Activated CD4-positive, alpha-beta T cell treated with anti-CD3 and anti-CD28 coated beads, Interleukin-2, amount 10 ng/mL, durations not matched to agents 24 days and 14 days (primary cell): ENCODE data around the gene PSTPIP1. TPM values are rescaled to one million over a fixed set of nuclear protein-coding genes. Genes with fewer than 3 reads are reported as not detected.
A peak's percentile ranks its signal among the peaks of the same experiment; 100 is the strongest.
"Not testable (repeated sequence)": the region's sequence is repeated elsewhere in the genome, so short reads cannot be mapped to it uniquely, and the experiment has no call there.

ENCODE experiments used
- DNase-seq: peaks from one replicate; pipeline ENCODE4 v3.0.0; 2022
- H3K27ac Mint-ChIP-seq: one replicate; pipeline ENCODE4 v1.8.0; 2022; ENCODE audit warnings: mild to moderate bottlenecking, mixed read lengths
- H3K27me3 Mint-ChIP-seq: one replicate; pipeline ENCODE4 v1.8.0; 2022; ENCODE audit warnings: mixed read lengths
- H3K36me3 Mint-ChIP-seq: one replicate; pipeline ENCODE4 v1.8.0; 2022; ENCODE audit warnings: low read depth, mild to moderate bottlenecking, mixed read lengths
- H3K4me1 Mint-ChIP-seq: one replicate; pipeline ENCODE4 v1.8.0; 2021; ENCODE audit warnings: mixed read lengths
- H3K4me3 Mint-ChIP-seq: one replicate; pipeline ENCODE4 v1.8.0; 2022; ENCODE audit warnings: mild to moderate bottlenecking, moderate library complexity, mixed read lengths
- H3K9me3 Mint-ChIP-seq: one replicate; pipeline ENCODE4 v1.8.0; 2021; ENCODE audit warnings: mixed read lengths
- intact Hi-C: fragments of 100-400 bp; cut with micrococcal nuclease; formaldehyde crosslinking; loops from one replicate; pipeline ENCODE4 v1.15.1; 2023
- total RNA-seq: library from RNA; stranded (reverse); gene quantifications from 2 replicates; pipeline ENCODE4 v1.2.3, GENCODE V29; 2022

Gene PSTPIP1
- total RNA-seq: 182 and 186 TPM in 2 replicates

DNA sequence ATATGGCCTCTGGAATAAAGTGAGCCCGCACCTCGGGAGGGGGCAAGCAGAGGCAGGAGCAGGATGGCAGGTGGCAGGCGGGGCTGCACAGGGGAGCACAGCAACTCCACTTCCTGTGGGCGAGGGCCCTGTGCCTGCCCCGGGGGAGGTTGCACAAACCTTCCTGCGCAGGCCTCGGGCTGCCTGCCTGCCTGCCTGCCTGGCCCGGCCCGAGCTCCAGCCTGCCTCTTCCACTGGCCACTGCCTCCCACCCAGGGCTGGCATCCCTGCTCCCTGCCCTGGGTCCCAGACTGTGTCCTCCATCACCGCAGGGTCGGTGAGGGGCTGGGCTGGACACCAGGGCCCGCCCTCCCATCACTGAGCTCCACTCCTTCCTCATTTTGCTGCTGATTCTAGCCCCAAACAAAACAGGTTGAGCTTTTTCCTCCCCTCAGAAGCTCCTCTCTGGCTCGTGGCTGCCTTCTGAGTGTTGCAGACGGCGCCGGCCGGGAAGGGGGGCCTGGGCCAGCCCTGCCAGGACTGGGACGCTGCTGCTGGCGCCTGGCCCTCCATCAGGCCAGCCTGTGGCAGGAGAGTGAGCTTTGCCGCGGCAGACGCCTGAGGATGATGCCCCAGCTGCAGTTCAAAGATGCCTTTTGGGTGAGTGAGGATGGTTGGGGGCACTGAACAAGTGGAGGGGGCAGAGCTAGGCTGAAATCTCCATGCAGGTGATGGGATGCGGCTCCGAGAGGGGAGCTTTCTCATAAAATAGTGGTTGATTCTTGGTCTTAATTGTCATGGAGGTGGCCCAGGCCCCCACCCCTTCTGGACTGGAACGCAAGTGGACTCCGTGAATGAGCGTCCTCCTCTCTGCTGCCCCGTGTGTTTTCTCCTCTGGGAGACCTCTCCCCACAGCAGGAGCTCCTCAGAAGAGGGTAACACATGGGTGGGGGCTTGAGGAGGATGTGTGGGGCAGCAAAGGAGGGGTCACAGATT is at the start of gene PSTPIP1:
Gene PSTPIP1, plus strand, starts transcription at position 156 of the 975 bp plus-strand sequence. Its CDS starts 448 bp downstream, at position 604.
- Mint-ChIP-seq H3K27ac (peak within 1 kb of the TSS; percentile 96), H3K36me3 (peaks cover 30% of the 10 kb centered on the region), H3K27me3 (no peaks in the 10 kb centered on the region), H3K4me1 (peaks cover 62% of the 10 kb centered on the region), H3K9me3 (no peaks in the 10 kb centered on the region), H3K4me3 (peak within 1 kb of the TSS; percentile 98)
- peak; percentile 90 for DNase-seq
- intact Hi-C loops: loop anchor here (1.0 to 5.0 kb wide), 2 partner anchors 8 to 63 kb away; partner anchors contain the start of gene RCN2

DNA sequence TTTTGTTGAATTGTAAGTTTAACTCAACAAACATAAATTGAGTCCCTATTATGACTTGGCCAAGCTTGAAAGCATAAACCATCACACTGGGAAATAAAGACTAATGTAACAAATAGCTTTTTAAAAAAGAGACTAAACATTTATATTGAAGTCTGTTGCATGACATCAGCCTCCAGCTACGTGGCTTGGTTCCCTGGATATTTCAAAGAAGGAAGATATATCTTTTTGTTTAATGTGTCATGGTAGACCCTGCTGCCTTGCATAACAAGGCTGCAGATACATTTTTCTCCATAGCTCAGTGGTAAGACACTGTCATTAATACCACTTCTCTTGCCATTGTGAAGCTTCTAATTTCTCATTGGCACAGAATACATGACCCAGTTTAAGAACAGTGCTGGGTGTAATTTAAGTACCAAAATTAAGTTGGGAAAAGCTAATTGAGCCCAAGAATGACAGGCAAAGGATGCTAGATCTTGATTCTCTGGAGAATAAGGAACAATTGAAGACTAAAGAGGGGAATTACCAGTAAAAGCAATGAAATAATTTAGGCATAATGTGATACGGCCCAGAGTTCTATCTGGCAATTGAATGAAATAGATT is 49.3 kb upstream of the PSTPIP1 start:
- Mint-ChIP-seq H3K9me3 (peaks cover 4% of the 10 kb centered on the region), H3K36me3 (peaks cover 45% of the 10 kb centered on the region), H3K27me3 (no peaks in the 10 kb centered on the region), H3K4me3 (no peak overlapping the region), H3K4me1 (peaks cover 3% of the 10 kb centered on the region), H3K27ac (no peak overlapping the region)
- intact Hi-C loops: no loop called here
- no peak for DNase-seq

DNA sequence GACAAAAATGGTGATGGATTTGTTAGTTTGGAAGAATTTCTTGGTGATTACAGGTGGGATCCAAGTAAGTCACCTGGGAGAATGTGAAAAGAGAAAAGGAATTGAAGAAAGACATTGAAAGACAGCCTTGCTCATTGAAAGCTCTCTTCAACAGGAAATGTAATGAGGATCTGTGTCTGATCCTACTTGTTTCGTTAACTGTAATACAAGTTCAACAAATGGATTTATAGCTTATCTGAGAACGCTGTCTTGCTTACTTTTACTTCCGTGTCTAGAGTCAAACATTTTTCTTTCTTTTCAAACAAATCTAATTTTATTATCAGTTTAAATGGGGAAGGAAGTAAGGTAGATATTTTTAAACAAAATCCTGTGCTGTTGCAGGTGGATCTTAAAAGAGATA is 47.5 kb upstream of the PSTPIP1 start:
- peaks cover 7% of the 10 kb centered on the region for H3K4me1 Mint-ChIP-seq
- no peak overlapping the region for H3K4me3 Mint-ChIP-seq
- H3K9me3 Mint-ChIP-seq: peaks cover 4% of the 10 kb centered on the region
- intact Hi-C loops: no loop called here
- H3K36me3 Mint-ChIP-seq: peaks cover 54% of the 10 kb centered on the region
- no peak overlapping the region for H3K27ac Mint-ChIP-seq
- no peak for DNase-seq
- H3K27me3 Mint-ChIP-seq: no peaks in the 10 kb centered on the region

DNA sequence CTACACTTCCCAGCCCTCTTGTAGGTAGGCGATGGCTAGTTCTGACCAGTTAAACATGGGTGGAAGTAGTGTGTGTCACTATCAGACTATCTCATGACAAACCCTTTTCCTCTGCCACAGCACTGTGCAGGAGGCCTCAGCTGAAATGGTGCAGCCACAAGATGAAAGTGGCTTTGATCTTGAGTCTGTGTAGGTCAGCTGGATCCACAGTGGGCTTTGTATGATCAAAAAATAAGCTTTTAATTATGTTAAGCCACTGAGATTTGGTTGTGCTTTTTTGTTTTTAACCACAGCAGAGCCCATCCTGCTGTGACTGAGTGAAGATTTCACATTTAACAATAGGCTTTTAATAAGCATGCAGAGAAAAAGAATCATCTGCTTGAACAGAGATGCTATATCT is 43.7 kb upstream of the PSTPIP1 start:
- Mint-ChIP-seq H3K36me3 (peaks cover 32% of the 10 kb centered on the region), H3K4me3 (no peak overlapping the region), H3K9me3 (no peaks in the 10 kb centered on the region), H3K27ac (no peak overlapping the region), H3K27me3 (peaks cover 2% of the 10 kb centered on the region), H3K4me1 (peaks cover 8% of the 10 kb centered on the region)
- no peak for DNase-seq
- intact Hi-C loops: no loop called here

DNA sequence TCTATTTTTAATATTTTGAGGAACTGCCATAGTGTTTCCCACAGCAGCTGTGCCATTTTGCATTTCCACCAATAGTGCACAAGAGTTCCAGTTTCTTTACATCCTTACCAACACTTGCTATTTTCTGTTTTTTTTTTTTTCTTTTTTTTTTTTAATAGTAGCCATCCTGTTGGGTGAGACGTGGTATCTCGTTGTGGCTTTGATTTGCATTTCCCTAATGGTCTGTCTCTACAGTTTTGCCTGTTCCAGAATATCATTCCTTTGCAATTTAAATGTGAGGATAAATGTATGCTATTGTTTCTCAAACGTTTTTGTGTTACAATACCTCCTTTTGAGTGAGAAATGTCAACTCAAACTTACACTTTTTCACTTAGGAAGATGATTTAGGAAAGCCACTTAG is 41.0 kb upstream of the PSTPIP1 start:
- peaks cover 2% of the 10 kb centered on the region for H3K27me3 Mint-ChIP-seq
- no peaks in the 10 kb centered on the region for H3K9me3 Mint-ChIP-seq
- H3K27ac Mint-ChIP-seq: no peak overlapping the region
- intact Hi-C loops: no loop called here
- no peak for DNase-seq
- H3K4me3 Mint-ChIP-seq: no peak overlapping the region
- H3K4me1 Mint-ChIP-seq: peaks cover 5% of the 10 kb centered on the region
- H3K36me3 Mint-ChIP-seq: peaks cover 14% of the 10 kb centered on the region

DNA sequence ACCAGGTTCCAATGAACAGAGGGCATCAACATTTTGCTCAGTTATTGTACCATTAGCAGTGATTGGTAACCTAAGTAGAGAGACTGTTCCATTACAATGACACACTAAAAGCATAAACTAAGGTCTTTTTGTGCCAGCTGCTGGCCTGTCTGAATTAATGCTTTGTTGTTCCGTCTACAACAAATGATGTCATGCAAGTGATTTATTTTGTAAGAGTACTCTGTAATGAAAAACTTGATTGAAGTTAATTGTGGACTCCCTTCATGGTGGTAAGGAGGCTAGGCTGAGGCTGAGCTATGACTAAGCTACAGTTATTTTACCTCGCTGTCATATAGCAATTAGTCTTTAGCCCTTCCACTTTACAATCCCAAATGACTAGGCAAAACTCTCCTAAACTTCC is 40.2 kb upstream of the PSTPIP1 start:
- peaks cover 12% of the 10 kb centered on the region for H3K36me3 Mint-ChIP-seq
- H3K9me3 Mint-ChIP-seq: no peaks in the 10 kb centered on the region
- no peak overlapping the region for H3K4me3 Mint-ChIP-seq
- H3K27ac Mint-ChIP-seq: no peak overlapping the region
- H3K27me3 Mint-ChIP-seq: peaks cover 2% of the 10 kb centered on the region
- DNase-seq: no peak
- peaks cover 5% of the 10 kb centered on the region for H3K4me1 Mint-ChIP-seq
- intact Hi-C loops: no loop called here

DNA sequence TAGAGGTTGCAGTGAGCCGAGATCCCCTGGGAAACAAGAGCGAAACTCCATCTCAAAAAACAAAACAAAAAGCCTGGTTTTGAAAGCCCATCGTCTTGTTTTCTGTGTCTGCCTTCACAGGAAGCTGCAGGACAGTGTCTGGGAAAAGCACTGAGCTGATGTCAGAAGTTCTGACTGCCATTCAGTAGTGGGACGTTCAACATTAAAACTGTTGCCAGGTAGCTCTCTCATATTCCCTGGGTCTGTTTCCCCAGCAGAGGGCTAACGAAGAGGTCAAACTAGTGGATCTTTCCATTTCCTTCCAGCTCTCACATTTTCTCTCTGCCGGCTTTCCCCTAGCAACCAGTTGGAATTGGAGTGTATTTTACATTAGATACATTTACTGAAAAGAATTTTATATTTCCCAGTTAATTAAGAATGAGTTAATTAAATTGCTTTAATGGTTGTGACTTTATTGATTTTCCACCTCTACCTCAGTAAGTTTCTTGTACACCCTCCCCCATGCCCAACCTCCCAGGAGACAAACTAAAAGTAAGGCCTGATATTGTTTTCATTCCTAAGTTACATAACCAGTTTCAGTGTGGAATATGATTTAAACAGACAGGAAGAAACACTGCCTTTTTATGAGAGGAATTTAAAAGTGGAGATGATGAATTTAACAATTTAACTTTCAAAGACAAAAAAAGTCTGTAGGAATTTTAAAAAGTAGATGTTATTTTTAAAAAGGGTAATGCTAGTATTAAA is 33.5 kb upstream of the PSTPIP1 start:
- intact Hi-C loops: no loop called here
- peaks cover 22% of the 10 kb centered on the region for H3K27me3 Mint-ChIP-seq
- no peak overlapping the region for H3K27ac Mint-ChIP-seq
- no peak for DNase-seq
- no peaks in the 10 kb centered on the region for H3K9me3 Mint-ChIP-seq
- no peaks in the 10 kb centered on the region for H3K36me3 Mint-ChIP-seq
- H3K4me1 Mint-ChIP-seq: peaks cover 4% of the 10 kb centered on the region
- no peak overlapping the region for H3K4me3 Mint-ChIP-seq

DNA sequence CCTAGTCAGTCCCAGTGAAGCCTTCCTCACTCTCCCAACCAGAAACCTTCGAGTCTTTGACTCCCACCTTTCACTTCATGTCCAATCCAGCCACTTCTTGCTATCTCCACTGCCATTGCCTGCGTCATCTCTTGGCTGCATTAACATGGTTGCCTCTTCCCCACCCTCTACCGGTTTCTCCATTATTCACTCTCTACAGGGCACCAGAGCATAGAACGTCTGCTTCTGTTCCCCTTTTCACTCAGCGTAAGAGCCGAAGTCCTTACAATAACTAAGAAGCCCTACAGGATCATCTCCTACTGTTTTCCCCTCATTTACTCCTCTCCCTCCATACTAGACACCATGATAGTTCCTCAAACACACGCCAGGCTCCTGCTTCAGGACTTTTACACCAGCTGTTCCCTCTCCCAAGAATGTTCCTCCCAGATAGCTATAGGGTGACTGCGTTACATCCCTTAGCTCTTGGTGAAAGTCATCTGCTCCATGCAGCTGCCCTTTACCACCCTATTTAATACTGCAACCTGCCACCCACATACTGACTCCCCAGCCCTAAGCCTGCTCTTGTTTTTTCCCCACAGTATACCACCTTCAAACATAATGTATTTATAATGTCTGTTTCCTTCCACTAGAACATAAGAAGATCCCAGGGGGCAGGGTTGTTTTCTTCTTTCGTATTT is 32.5 kb upstream of the PSTPIP1 start:
- DNase-seq: peak; percentile 38
- intact Hi-C loops: no loop called here
- peaks cover 4% of the 10 kb centered on the region for H3K4me1 Mint-ChIP-seq
- peaks cover 22% of the 10 kb centered on the region for H3K27me3 Mint-ChIP-seq
- no peak overlapping the region for H3K27ac Mint-ChIP-seq
- no peaks in the 10 kb centered on the region for H3K36me3 Mint-ChIP-seq
- no peaks in the 10 kb centered on the region for H3K9me3 Mint-ChIP-seq
- H3K4me3 Mint-ChIP-seq: no peak overlapping the region

DNA sequence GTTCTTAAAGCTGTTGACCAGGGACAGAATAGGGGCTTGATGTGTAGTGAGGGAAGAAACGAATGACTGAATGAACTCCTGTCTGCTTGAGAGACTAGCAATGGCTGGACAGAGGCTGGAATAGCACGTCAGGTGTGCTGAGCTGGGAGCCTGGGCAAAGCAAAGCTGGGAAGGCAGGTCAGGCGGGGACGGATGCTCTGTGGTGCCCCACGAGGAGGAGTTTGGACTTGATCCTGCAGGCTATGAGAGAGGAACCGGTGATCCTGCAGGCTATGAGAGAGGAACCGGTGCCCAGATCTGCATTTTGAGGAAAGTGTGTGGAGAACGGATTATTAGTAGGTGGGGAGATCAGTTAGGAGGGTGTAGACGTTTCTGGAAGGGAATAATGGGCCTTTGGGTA is 31.3 kb upstream of the PSTPIP1 start:
- Mint-ChIP-seq H3K36me3 (no peaks in the 10 kb centered on the region), H3K27ac (no peak overlapping the region), H3K9me3 (no peaks in the 10 kb centered on the region), H3K4me1 (peaks cover 4% of the 10 kb centered on the region), H3K4me3 (no peak overlapping the region), H3K27me3 (peaks cover 23% of the 10 kb centered on the region)
- DNase-seq: peak; percentile 46
- intact Hi-C loops: no loop called here

DNA sequence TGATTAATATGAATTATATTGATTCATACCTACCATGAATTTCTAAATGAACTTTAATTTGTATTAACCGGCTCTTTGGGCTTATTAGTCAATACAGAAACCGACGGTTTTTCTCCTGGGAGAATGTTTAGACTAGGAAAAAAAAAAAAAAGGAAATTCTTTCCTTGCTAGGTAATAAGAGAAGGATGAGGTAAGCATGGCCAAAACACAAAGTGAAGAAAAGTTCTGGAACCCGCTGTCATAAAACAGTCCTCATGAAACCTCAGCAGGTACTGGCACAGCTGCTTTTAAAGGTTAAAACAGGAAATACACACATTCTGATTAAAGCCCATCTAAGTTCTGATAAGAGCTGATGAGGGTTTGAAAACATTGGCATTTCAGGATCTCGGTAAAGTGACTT is 30.8 kb upstream of the PSTPIP1 start:
- Mint-ChIP-seq H3K36me3 (no peaks in the 10 kb centered on the region), H3K27me3 (peaks cover 25% of the 10 kb centered on the region), H3K4me3 (no peak overlapping the region), H3K27ac (no peak overlapping the region), H3K9me3 (no peaks in the 10 kb centered on the region), H3K4me1 (peaks cover 4% of the 10 kb centered on the region)
- intact Hi-C loops: no loop called here
- no peak for DNase-seq

DNA sequence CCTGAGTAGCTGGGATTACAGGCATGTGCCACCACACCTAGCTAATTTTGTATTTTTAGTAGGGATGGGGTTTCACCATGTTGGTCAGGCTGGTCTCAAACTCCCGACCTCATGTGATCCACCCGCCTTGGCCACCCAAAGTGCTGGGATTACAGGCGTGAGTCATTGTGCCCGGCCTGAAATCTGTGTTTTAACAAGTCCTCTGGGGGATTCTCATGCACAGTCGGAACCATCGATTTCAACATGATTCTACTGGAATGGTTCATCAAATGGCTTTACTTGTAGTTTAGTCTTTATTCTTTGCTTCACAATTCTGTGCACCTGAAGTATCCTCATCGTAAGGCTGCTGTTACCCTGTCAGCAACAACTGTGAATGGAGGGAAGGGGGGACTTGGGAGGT is 28.9 kb upstream of the PSTPIP1 start:
- H3K9me3 Mint-ChIP-seq, H3K4me3 Mint-ChIP-seq, H3K36me3 Mint-ChIP-seq, H3K4me1 Mint-ChIP-seq, intact Hi-C loops, H3K27ac Mint-ChIP-seq: not testable (repeated sequence)
- peaks cover 30% of the 10 kb centered on the region for H3K27me3 Mint-ChIP-seq
- peak; percentile 28 for DNase-seq

DNA sequence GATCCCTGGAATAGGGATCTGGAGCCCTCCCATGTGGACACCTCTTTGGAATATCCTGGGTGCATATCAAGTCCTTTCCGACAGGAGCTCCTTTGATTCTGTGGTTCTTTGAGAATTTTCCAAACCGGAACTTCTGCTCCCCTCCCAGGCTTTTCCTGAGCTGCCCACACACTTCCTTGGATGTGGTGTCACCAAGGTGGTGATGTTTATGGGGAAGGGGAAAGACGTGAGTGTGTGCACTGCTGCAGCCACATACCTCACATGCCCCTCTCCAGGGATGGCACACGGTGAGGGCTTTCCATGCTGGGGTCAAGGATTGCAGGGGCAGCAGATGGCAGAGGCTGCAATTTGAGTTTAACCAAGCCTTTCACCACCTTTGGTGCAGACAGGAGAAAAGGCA is 27.9 kb upstream of the PSTPIP1 start:
- H3K36me3 Mint-ChIP-seq: no peaks in the 10 kb centered on the region
- H3K4me3 Mint-ChIP-seq: no peak overlapping the region
- H3K27me3 Mint-ChIP-seq: peaks cover 25% of the 10 kb centered on the region
- H3K27ac Mint-ChIP-seq: no peak overlapping the region
- peak; percentile 35 for DNase-seq
- intact Hi-C loops: no loop called here
- H3K4me1 Mint-ChIP-seq: peaks cover 4% of the 10 kb centered on the region
- H3K9me3 Mint-ChIP-seq: no peaks in the 10 kb centered on the region

DNA sequence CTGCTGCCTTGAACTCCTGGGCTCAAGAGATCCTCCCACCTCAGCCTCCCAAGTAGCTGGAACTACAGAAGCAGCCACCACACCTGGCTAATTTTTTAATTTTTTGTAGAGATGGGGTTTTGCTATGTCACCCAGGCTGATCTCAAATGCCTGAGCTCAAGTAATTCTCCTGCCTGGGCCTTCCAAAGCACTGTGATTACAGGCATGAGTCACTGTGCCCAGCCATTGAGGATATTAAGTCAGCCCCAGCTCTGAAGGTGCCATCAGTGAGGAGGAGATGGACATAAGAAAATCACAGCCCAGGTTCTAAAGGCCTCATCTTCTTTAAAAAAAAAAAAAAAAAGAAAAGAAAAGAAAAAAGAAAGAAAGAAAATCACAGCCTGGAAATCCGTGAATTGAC is 26.6 kb upstream of the PSTPIP1 start:
- DNase-seq: peak; percentile 25
- intact Hi-C loops: no loop called here
- H3K27ac Mint-ChIP-seq: no peak overlapping the region

More for the DNA sequence above, 26.6 kb upstream of the PSTPIP1 start:
- peaks cover 18% of the 10 kb centered on the region for H3K27me3 Mint-ChIP-seq
- H3K9me3 Mint-ChIP-seq: no peaks in the 10 kb centered on the region
- no peak overlapping the region for H3K4me3 Mint-ChIP-seq
- no peaks in the 10 kb centered on the region for H3K36me3 Mint-ChIP-seq
- H3K4me1 Mint-ChIP-seq: peaks cover 4% of the 10 kb centered on the region
